GM20000 (cell line): ENCODE measurements around the gene WWOX.

ENCODE experiments used
- DNase-seq: peaks from one replicate; pipeline ENCODE4 v3.0.0; 2012; ENCODE audit warnings: low spot score
- CTCF ChIP-seq: IDR thresholded peaks from 2 replicates; pipeline ENCODE4 v1.5.1; 2012; ENCODE audit warnings: mild to moderate bottlenecking, control low read depth; ENCODE audit errors: extremely low read depth, missing control alignments

The WWOX gene

GRCh38 chr16:78694414-78694813, 595.0 kb downstream of the WWOX start:
- TF ChIP-seq CTCF, result no peak
- DNase-seq, result no peak

DNA sequence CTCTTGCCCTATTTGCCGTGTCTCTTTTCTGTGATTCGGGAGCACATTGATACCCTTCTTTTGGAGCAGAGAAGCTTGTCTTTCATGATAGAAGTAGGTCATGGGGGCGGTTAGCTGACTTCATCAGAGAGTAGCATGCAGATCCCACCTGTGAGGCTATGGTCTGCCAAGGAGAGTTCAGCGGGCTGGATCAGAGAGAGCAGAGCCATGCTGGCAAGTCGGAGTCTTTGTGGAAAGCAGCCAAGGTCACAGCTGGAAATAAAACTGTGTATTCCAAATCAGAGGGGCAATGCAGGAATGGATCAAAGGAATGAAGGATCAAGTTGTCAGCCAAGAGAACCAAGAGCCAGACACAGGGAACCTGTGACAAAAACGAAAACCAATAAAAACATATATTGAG, 595.9 kb downstream of the WWOX start:
- DNase-seq, result no peak
- TF ChIP-seq CTCF, result no peak

DNA sequence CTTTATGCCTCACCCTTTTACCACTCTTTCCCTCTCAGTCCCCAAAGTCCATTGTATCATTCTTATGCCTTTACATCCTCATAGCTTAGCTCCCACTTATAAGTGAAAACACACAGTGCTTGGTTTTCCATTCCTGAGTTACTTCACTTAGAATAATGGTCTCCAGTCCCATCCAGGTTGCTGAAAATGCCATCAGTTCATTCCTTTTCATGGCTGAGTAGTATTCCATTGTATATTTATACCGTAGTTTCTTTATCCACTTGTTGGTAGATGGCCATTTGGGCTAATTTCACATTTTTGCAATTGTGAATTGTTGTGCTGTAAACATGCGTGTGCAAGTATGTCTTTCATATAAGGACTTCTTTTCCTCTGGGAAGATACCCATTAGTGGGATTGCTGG, 597.3 kb downstream of the WWOX start:
- TF ChIP-seq CTCF, result no peak

GRCh38 chr16:78697426-78697825, 598.0 kb downstream of the WWOX start:
- no peak for TF ChIP-seq CTCF
- DNase-seq, result no peak

More for the DNA sequence above, 597.3 kb downstream of the WWOX start:
- DNase-seq, result no peak

DNA sequence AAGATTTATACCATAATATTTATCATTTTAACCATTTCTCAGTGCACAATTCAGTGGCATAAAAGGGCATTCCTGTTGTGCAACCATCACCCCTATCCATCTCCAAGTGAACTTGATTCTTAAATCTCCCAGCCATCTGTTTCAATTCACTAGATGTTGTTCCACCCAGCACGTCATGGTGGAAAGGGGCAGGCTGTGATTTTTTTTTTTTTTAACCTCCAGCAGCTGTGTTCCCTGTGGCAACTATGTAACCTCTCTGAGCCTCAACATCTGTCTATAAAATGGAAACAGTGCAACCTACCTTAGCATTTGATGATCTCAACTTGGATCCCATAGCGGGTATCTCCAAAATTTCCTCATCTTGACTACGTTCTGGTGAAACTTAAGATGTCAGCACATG, 604.5 kb downstream of the WWOX start:
- DNase-seq, result no peak
- TF ChIP-seq CTCF, result no peak

DNA sequence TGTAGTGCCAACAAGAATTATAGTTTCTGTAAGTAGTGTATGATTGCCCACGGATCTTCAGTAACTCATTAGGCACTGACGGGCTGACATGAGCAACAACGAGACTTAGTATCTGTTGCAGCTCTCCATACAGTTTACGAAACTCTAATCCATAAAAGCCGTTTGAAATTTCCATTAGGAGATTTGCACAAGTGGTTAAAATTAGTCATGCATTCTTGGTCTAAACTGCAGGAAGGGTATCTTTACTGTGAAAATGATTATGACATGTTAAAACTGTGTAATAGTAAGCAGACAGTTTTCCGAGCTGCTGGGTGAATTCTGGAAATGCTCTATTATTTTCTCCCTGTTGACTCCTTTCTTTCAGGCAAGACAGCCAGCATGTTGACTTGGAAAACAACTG, 605.0 kb downstream of the WWOX start:
- DNase-seq, result no peak
- no peak for TF ChIP-seq CTCF

DNA sequence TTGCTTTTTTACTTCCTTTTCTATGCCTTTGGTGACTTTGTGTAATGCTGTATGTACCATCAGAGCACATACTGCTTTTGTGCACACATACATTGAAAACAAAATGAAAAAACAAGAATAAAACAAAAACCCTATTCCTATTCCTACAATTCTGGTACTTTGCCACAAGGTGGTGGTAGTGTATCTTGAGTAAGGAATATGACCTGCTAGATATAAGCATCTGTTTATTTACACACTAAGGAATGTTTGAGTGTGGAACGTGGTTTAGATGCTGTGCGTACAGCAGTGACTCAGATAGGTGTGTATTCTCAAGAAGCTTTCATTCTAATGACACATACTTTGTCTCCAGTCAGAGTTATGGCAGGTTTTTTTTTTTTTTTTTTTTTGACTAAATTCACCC, 606.2 kb downstream of the WWOX start:
- peak; percentile 15 for DNase-seq
- peak; percentile 13 for TF ChIP-seq CTCF
